SK-N-MC (cell line): ENCODE results near the gene OTUD7B.

Experiments used
- EZH2 ChIP-seq: fragments of 200-600 bp; sonication (generic); IDR thresholded peaks from one replicate; pipeline ENCODE4 v1.6.1; 2017; ENCODE audit warnings: antibody characterized with exemption
- POLR2AphosphoS5 ChIP-seq: IDR thresholded peaks from 2 replicates; pipeline ENCODE4 v1.6.1; 2012; ENCODE audit warnings: mild to moderate bottlenecking, low read depth, low read length, borderline replicate concordance

GRCh38 chr1:149888999-149889289 lies 121.6 kb downstream of the OTUD7B start:
- no peak for TF ChIP-seq POLR2AphosphoS5
- TF ChIP-seq EZH2, result no peak
